HG03196 (cell line): ENCODE results near the gene FFAR1.
"Not testable (repeated sequence)": the region's sequence is repeated elsewhere in the genome, so short reads cannot be mapped to it uniquely, and the experiment has no call there.

Experiments used
- ATAC-seq: cut with Tn5 transposase; IDR thresholded peaks from one replicate; pipeline ENCODE4 v1.9.1; 2021; ENCODE audit not compliant: unreplicated experiment

FFAR1 gene

DNA sequence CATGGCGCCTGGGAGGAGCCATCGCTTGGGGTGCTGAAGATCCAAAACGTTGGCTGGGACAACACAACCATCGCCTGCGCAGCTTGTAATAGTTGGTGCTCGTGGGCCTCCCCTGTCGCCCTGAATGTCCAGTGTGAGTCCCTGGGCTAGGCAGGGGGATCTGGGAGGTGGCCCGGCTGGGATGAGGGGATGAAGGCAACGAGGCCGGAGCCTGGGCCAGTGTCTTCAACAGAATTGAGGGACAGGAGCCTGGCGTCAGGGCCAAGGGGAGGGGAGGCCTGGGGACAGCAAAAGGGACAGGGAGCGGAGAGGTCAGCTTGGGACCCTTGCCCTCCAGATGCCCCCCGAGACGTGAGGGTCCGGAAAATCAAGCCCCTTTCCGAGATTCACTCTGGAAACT lies 6.7 kb upstream of the FFAR1 start:
- ATAC-seq: no peak

DNA sequence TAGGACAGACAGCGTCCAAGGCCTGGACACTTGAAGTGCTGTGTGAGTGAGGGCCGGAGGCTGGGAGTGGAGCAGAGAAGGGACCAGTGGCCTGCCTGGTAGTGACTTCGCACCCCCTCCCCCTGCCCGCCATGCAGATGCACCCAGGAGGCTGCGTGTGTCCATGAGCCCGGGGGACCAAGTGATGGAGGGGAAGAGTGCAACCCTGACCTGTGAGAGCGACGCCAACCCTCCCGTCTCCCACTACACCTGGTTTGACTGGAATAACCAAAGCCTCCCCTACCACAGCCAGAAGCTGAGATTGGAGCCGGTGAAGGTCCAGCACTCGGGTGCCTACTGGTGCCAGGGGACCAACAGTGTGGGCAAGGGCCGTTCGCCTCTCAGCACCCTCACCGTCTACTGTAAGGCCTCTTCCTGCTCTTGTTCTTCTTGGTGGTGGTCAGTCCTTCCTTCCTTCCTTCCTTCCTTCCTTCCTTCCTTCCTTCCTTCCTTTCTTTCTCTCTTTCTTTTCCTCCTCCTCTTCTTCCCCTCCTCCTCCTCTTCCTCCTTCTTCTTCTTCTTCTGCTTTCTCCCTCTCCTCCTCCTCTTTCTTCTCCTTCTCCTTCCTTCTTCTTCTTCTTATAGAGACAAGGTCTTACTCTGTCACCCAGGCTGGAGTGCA lies 6.0 kb upstream of the FFAR1 start:
- ATAC-seq: no peak

DNA sequence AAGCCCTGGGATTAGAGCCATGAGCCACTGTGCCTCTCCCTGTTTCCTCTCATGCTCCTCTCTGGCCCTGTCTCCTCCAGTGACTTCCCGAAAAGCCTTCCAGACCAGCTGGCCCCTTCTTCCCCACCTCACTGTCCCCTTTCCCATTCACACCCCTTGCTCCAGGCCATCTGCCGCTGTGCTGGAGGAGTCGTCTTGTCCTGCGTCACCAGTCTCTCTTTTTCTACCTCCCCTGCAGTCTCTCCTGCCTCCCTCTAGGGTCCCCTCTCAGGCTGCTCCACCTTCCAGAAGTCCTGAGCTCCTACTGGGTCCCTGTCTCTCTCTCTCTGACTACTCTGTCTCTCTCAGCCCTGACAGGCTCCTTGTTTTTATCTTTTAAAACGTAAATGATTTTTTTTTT lies 5.3 kb upstream of the FFAR1 start:
- ATAC-seq: no peak

DNA sequence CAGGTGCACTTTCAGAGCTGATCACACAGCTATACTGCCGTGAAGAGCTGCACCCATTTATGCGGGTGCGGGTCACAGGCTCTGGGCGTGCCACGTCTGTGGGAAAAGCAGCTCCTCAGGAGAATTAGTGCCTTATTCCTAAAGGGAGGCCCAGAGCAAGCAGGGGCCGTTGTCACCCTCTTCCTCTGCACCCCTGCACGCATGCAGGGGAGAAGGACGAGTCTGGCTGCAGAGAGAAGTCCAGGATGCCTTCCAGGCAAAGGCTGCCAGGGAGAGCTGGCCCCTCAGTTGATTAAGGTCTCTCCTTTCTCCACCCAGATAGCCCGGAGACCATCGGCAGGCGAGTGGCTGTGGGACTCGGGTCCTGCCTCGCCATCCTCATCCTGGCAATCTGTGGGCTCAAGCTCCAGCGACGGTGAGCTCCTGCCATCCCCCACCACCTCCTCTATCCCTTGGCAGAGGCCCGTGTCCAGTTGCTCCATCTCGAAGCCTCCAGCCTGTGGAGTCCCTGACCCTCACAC lies 3.1 kb upstream of the FFAR1 start:
- ATAC-seq: no peak

DNA sequence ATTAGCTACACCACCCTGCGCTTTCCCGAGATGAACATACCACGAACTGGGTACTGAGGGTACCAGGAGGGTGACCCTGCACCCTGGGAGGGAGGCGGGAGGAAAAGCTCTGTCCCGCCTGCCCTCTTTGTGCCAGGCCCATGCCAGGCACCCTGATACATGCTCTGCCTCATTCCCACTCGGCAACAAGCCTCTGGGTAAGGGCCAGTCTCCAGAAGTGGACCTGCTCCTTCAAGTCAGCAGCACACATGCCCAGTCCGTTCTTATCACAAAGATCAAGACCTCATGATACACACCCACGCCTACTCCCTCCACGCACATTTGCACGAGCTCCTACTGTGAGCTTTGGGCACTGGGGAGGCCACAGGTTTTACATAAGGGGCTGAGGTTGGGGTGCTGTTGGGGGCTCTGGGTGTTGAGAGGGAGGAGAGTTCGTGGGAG lies 2.0 kb upstream of the FFAR1 start:
- no peak for ATAC-seq

DNA sequence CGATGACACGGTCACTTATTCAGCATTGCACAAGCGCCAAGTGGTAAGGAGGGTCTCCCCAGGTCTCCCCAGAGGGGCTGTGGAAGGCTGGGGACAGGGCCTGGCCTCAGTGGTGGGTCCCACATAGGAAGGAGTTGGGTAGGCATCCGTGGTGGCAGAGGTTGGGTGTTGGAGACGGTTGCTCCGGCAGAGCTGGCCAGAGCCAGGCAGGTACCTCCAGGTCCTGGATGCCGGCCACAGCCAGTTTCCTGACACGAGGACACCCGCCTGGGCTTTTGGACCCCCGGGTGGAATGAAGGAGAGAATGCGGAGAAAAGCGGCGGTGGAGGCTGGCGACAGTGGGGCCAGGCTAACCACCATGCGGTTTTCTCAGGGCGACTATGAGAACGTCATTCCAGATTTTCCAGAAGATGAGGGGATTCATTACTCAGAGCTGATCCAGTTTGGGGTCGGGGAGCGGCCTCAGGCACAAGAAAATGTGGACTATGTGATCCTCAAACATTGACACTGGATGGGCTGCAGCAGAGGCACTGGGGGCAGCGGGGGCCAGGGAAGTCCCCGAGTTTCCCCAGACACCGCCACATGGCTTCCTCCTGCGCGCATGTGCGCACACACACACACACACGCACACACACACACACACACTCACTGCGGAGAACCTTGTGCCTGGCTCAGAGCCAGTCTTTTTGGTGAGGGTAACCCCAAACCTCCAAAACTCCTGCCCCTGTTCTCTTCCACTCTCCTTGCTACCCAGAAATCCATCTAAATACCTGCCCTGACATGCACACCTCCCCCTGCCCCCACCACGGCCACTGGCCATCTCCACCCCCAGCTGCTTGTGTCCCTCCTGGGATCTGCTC lies 1.3 kb upstream of the FFAR1 start:
- ATAC-seq: no peak

DNA sequence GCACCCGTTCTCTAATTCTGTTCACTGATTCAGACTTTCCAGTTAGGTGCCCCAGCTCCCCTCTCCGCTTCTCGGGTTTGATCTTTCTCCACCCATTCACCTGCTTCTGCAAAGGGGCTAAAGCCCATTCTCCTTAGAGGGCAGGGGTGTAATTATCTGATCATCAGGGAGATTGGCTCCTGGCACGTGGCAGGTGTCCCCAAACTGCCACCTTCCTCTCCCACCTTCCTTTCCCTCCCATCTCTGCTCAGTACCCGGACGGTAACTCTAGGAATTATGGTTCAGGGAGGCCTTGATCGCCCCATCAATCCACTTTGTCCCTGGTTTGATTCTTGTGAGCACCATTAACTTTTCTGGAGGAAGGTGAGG lies 212 bp downstream of the FFAR1 start:
- ATAC-seq: no peak

DNA sequence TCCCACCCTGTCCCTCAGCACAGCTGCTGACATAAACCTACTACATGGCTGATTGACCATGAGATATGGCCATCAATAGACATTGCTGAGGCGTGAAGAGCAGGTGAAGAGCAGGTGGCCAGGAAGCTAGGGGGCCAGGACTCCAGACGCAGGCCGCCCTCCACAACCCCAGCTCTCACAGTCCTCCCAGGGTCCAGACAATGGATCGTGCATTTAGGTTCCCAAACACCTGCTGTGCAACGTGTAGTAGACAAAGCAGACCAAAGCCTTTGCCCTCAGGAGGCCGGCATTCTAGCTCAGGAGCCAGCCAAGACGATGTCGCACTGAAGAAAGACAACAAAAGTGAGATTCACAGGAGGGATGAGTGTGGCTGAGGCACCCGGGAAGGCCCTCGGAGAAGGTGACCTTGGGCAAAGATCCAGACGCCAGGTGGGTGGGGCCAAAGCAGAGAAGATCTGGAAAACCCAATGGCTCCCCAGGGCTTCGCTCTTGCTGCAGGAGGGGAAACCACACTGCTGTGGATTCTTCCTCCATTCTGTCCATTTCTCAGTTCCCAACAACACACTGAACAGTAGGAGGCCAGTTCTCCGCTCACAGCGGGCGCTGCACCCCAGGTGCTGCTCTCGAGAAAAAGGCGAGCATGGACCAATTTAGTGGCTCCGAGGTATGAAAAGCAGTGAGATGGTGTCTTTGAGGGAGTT lies 1.4 kb downstream of the FFAR1 start:
- ATAC-seq: no peak

DNA sequence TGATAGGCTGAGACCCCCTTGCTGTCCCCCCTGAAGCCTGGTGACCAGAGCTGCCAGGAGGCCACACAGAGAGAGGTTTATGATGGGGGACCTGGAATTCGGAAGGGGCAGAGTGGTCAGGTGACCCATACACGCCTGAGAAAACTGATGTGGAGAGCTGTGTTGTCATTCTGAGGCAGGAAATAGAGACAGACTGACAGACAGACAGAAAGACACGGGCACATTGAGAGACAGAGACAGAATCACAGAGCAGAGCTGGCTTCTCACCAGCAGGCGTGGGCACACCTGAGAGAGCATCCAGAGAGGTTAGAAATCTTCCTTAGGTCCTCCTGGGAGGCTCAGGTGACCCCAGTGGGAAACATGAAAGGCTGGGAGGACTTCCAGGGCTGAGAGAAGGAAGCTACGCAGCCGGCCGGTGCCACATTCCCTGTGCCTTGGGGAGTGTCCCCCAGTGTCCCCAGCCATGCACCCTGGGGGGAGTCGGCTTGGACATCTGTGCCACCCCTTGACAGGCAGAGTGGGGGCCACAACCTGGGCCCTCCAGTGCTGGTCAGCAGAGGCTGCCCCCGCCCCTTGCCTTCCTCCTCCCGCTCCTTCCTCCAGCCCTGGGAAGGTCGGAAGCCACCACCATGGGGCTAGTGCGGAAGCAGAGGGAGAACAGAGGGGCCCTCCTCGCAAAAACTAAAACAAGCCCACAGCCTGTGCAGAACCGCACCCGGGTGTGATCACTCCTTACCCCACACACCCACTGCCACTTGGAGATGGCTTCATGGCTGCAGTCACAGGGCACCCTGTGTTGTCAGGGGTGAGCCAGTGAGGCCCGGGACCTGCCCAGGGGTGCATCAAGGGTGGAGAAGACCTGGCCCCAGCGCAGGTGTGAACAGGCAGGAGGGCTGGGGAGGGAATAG lies 2.2 kb downstream of the FFAR1 start:
- ATAC-seq: no peak

DNA sequence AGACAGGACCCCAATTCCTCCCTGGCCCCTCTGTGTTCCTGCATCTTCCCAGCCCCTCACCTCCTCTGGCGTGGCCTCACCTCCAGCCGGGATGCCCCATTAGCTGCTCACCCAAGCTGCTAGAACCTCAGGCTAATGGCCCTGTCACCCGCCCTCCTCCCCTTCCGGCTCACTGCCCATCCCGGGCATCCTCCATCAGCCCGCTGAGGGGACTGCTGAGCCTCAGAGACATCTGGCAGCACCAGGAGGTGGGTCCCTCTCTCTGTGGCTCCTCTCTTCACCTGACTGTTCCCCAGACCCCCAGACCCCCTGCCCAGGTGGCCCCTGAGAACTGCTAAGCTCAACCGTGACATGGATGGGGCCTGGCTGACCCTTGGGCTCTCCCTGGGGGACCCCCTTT lies 2.9 kb downstream of the FFAR1 start:
- no peak for ATAC-seq

DNA sequence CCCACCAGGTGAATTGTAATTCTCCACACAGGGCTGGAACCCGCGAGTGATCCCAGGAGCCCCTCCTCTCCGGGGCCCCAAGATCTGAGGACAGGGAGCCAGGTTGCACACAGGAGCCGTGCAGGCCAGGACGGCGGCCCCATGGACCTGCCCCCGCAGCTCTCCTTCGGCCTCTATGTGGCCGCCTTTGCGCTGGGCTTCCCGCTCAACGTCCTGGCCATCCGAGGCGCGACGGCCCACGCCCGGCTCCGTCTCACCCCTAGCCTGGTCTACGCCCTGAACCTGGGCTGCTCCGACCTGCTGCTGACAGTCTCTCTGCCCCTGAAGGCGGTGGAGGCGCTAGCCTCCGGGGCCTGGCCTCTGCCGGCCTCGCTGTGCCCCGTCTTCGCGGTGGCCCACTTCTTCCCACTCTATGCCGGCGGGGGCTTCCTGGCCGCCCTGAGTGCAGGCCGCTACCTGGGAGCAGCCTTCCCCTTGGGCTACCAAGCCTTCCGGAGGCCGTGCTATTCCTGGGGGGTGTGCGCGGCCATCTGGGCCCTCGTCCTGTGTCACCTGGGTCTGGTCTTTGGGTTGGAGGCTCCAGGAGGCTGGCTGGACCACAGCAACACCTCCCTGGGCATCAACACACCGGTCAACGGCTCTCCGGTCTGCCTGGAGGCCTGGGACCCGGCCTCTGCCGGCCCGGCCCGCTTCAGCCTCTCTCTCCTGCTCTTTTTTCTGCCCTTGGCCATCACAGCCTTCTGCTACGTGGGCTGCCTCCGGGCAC lies 3.9 kb downstream of the FFAR1 start:
- ATAC-seq: no peak

DNA sequence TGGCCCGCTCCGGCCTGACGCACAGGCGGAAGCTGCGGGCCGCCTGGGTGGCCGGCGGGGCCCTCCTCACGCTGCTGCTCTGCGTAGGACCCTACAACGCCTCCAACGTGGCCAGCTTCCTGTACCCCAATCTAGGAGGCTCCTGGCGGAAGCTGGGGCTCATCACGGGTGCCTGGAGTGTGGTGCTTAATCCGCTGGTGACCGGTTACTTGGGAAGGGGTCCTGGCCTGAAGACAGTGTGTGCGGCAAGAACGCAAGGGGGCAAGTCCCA lies 4.4 kb downstream of the FFAR1 start:
- ATAC-seq: no peak

DNA sequence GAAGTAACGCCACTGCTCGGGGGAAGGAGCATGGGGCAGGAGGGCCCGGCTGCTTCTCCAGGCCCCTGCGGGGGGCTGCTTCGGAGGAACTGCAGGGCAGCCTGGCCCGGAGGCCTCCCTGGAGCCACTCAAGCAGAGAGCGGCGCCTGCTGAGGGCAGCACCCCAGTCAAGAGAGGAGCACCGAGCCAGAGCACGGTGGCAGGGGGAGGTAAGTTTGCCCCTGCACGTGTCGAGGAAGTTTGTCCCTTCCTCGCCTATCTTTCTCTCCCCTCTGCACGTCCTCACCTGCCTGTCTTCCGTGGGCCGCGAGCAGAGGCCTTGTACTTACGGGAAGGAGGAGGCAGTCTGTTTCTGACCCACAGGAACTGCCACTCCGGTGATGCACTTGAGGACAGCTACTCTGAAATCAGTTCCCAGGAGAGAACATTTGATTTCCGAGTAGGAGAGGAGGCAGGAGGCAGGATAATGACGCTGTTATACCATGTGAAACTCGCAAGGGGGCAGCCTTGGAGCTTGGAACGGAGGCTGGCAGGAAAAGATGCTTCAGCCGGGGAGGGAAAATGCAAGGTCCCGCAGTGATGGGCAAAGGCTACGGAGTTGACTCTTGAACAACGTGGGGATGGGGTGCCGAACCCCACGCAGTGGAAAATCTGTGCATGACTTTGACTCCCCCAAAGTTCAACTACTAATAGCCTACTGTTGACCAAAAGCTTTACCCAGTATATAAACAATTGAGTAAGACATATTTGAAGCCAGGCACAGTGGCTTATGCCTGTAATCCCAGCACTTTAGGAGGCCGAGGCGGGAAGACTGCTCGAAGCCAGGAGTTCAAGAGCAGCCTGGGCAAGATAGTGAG lies 5.0 kb downstream of the FFAR1 start:
- ATAC-seq: no peak

DNA sequence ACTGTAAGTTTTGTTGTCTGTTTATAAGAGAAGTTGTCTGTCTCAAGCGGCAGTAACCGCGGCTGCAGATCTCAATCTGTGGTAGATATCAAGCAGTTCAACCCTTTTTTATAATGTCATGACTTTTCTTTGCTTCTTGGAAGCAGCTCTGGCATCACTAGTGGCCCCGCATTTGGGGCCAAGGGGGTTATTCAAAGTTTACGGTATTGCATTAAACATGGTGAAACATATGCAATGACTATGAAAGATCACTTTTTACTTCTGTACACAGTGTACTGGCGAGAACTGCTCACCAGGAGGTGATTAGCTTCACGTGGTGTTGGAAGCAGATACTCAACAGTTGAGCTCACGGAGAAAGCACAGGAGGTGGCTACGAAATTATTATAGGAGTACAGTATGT lies 5.9 kb downstream of the FFAR1 start:
- no peak for ATAC-seq

DNA sequence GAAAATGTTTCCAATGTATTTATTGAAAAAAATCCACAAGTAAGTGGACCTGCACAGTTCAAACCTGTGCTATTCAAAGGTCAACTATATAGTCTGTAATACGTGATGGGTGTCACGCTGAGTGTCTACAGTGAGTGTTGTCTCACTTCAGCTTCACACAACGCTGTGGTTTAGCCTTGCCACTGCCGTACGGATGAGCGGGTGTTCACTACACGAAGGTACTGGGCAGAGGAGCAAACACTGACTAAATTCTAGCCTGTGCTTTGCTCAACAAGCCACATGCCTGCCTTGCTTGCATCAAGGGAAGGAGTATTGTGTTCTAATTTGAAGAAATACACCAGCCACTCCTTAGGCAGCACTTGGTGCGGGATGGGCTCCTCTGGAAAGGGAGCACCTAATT lies 7.2 kb downstream of the FFAR1 start:
- ATAC-seq: no peak

DNA sequence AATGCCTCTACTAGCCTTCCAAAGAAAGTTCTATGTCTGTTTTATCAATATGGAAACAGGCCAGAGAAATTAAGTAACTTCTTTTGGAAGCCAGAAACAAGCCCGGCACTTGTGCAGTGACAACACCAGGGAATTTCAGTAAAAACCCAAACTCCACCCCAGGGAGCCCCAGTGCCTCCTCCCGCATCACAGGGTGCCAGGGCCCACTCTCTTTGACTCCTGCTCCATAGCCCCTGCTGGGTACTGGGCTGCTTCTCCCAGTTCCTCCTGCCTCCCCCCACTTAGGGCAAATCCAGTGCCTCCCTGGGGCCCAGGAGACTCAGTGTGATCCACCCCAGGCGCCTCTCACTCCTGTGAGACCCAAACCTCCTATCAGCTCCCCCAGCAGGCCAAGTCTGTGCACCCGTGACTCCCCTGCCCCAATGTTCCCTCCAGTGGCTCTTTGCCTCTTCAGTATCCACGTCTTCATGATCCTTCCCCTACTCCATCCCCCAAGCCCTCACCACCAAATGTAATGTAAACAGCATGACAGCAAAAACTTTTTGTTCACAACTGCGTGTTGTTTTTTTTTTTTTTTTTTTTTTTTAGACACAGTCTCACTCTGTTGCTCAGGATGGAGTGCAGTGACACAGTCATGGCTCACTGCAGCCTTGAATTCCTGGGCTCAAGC lies 8.2 kb downstream of the FFAR1 start:
- ATAC-seq: no peak

DNA sequence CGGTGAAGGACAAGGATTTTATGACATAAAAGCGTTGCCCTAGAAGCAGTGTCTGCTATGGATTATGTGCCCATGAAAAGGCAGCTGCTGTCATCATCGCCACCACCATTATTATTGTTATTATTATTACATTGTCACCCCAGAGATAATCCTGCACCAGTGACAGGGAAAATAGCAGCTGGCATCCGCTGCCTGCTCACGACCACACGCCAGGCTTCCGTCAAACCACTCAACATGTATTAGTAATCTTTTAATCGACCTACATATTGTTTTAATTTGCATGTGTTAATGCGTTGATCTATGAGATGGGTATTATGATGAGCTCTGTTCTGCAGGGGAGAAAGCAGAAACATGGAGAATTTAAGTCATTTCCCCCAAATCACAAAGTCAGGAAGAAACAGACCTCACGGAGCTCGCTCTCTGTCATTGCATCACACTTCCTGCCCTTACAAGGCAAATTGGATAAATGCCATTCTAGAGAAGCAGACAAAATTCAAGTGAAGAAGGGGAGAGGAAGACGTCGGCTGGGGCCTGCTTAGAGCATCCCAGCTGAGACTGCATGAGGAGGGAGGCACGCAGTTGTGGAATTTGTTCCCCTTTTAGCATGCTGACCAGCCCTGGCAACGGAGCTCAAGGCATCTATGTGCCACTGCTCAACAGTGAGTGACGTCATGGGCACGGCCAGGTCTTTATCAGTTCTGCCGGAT lies 10.3 kb downstream of the FFAR1 start, which contains the start of gene FFAR3:
Gene FFAR3, plus strand, starts transcription at position 594 of the 707 bp plus-strand sequence. CDS start 431 bp downstream, outside the sequence.
- no peak for ATAC-seq

DNA sequence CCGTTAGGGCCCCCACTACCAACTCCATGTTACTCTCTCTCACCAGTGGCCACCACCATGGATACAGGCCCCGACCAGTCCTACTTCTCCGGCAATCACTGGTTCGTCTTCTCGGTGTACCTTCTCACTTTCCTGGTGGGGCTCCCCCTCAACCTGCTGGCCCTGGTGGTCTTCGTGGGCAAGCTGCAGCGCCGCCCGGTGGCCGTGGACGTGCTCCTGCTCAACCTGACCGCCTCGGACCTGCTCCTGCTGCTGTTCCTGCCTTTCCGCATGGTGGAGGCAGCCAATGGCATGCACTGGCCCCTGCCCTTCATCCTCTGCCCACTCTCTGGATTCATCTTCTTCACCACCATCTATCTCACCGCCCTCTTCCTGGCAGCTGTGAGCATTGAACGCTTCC lies 11.1 kb downstream of the FFAR1 start:
- ATAC-seq: not testable (repeated sequence)
